ENCODE measurements around the gene CLMN.

Gene CLMN

GRCh38 chr14:95260537-95261361 is 59.0 kb downstream of the CLMN start:
- H3K4me3 ChIP-seq (ENCODE audit: low read depth, low read length): no peak overlapping the region
- TF ChIP-seq, protein P1, sequence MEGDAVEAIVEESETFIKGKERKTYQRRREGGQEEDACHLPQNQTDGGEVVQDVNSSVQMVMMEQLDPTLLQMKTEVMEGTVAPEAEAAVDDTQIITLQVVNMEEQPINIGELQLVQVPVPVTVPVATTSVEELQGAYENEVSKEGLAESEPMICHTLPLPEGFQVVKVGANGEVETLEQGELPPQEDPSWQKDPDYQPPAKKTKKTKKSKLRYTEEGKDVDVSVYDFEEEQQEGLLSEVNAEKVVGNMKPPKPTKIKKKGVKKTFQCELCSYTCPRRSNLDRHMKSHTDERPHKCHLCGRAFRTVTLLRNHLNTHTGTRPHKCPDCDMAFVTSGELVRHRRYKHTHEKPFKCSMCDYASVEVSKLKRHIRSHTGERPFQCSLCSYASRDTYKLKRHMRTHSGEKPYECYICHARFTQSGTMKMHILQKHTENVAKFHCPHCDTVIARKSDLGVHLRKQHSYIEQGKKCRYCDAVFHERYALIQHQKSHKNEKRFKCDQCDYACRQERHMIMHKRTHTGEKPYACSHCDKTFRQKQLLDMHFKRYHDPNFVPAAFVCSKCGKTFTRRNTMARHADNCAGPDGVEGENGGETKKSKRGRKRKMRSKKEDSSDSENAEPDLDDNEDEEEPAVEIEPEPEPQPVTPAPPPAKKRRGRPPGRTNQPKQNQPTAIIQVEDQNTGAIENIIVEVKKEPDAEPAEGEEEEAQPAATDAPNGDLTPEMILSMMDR (IDR thresholded peaks at IDR 0.05; ENCODE audit: low read depth, low read length): no peak

- no peak overlapping the region for H3K4me3 ChIP-seq (ENCODE audit: low read depth, low read length)
- TF ChIP-seq, protein P1 (IDR thresholded peaks at IDR 0.05; ENCODE audit: low read depth, low read length): no peak
Observed at GRCh38 chr14:95258754-95259593, 60.7 kb downstream of the CLMN start.

DNA sequence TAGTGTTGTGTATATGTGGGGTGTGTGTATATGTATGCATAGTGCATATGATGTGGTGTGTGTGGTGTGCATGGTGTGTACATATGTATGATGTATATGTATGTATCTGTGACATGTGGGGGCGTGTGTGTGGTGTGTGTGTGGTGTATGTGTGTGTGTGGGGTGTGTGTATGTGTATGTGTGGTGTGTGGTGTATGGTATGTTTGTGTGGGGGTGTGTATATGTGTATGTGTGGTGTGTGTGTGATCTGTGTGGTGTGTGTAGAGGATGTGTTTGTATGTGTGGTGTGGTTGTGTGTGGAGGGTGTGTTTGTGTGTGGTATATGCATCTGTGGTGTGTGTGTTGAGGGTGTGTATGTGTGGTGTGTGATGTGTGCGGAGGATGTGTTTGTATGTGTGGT is 61.6 kb downstream of the CLMN start:
- H3K4me3 ChIP-seq (ENCODE audit: low read depth, low read length): no peak overlapping the region
- TF ChIP-seq, protein P1 (IDR thresholded peaks at IDR 0.05; ENCODE audit: low read depth, low read length): no peak

DNA sequence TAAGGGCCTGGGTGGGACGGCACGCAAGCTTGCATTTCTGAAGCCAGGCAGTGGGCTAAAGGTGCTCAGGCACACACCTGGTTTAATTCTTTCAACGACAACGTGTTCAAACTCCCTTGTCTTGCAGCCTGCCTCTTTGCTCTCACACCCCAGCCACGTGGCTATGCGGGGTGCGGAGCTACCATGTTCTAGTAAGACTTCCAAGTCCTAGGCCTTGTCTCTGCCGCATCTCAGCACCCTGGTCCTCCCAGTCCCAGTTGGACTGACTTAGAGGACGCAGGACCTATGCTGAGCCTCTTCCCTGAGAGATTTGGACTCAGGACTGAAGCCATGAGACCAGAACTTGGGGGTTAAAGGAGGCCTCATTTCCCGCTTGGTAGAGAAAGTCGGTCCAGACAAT is 62.2 kb downstream of the CLMN start:
- H3K4me3 ChIP-seq (ENCODE audit: low read depth, low read length): no peak overlapping the region
- TF ChIP-seq, protein P1 (IDR thresholded peaks at IDR 0.05; ENCODE audit: low read depth, low read length): no peak

- H3K4me3 ChIP-seq (ENCODE audit: low read depth, low read length): no peak overlapping the region
- TF ChIP-seq, protein P1 (IDR thresholded peaks at IDR 0.05; ENCODE audit: low read depth, low read length): no peak
Observed at GRCh38 chr14:95256776-95257060, 63.0 kb downstream of the CLMN start.

DNA sequence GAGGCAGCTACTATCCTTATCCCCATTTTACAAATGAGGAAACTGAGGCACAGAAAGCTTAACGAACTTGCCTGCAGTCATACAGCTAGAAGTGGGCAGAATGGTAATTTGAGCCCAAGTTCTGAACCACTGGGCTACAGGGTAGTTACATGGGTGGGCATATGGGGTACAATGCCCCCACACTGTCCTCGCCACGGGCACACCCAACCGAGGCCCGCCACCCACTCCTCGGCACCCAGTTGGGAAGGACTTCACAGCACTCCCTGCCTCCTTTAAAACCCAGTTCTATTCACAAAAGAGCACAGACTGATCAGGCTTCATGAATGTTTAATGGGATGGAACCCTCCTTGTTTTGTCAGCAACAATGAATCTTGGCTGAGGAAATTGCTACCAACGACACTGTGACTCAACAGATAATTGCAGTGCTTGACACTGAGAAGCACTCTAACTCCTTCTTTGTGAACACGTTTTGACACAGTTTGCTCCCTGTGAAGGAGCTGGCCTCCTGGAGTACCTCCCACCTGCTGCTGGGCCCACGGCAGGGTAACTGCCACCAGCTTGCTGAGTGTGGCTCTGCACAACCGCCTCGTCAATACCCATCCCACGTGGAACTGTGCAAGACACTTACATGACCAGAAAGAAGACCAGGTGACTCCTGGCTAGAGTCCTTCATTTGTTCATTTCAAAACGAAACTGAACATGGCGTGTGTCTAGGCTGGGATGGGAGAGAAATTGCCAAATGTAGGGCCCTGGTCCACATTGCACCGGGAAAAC is 63.5 kb downstream of the CLMN start:
- TF ChIP-seq, protein P1 (IDR thresholded peaks at IDR 0.05; ENCODE audit: low read depth, low read length): no peak
- no peak overlapping the region for H3K4me3 ChIP-seq (ENCODE audit: low read depth, low read length)

Data from WI38 (cell line).